Gastrocnemius medialis (tissue), 4 donors: Measurements from ENCODE around the gene MAT1A. TPM values are rescaled to one million over a fixed set of nuclear protein-coding genes. Genes with fewer than 3 reads are reported as not detected.
"Not testable (repeated sequence)": the region's sequence is repeated elsewhere in the genome, so short reads cannot be mapped to it uniquely, and the experiment has no call there.

Source experiments
- ATAC-seq, 2 donors: fragments of 150-250 bp; one replicate each; pipeline ENCODE4 v1.9.1; 2016
- DNase-seq, 2 donors: peaks; one replicate each; pipeline ENCODE4 v3.0.0-alpha.2; 2019
- H3K27ac ChIP-seq, 4 donors: fragments of 200-600 bp; sonication (generic); 1 replicate in 1 of 4; 2 replicates in 3 of 4; pipeline ENCODE4 v1.5.1; 2016 to 2018; ENCODE audit warnings: mild to moderate bottlenecking in 2 of 4, moderate library complexity in 1 of 4
- H3K27me3 ChIP-seq, 3 donors: fragments of 200-600 bp; sonication (generic) in 2 of 3; 1 replicate in 1 of 3; 2 replicates in 2 of 3; pipeline versions ENCODE4 v1.5.1 to v1.6.0; 2016 to 2019; ENCODE audit warnings: mild to moderate bottlenecking in 1 of 3, moderate library complexity in 1 of 3
- H3K36me3 ChIP-seq, 2 donors: fragments of 200-600 bp; sonication (generic) in 1 of 2; one replicate each; pipeline ENCODE4 v1.5.1; 2017 to 2018
- H3K4me1 ChIP-seq, 2 donors: fragments of 200-600 bp; sonication (generic) in 1 of 2; one replicate each; pipeline ENCODE4 v1.5.1; 2016 to 2017; ENCODE audit warnings: mild to moderate bottlenecking in 2 of 2
- H3K4me3 ChIP-seq, 4 donors: fragments of 200-600 bp; sonication (generic) in 3 of 4; 1 replicate in 1 of 4; 2 replicates in 3 of 4; pipeline ENCODE4 v1.5.1; 2016 to 2019; ENCODE audit warnings: mild to moderate bottlenecking in 2 of 4
- H3K9me3 ChIP-seq, 3 donors: fragments of 200-600 bp; sonication (generic) in 2 of 3; 1 replicate in 1 of 3; 2 replicates in 2 of 3; pipeline ENCODE4 v1.5.1; 2016 to 2019
- in situ Hi-C, 4 donors: fragments of 200-750 bp; cut with MboI; loops; one replicate each; pipeline versions ENCODE4 v1.15.0 to v1.8.0; 2017; ENCODE audit warnings: low sequenced_read_pairs in 4 of 4
- intact Hi-C: fragments of 100-400 bp; cut with DNase I; formaldehyde crosslinking; loops from one replicate; pipeline ENCODE4 v1.15.1; 2023; ENCODE audit warnings: low total_unique reads
- total RNA-seq, 4 donors: library from RNA; depleted of rRNA; stranded (reverse); fragments of >200 nt; gene quantifications; one replicate each; pipeline versions ENCODE4 v1.1.0 to v1.2.3, GENCODE V29; 2016

Gene MAT1A
- total RNA-seq, 4 donors from 2014 or later, result 1.3 to 1.8 TPM; not detected in 2

GRCh38 chr10:80247611-80248010 is 41.8 kb downstream of the MAT1A start:
- H3K27me3 ChIP-seq, DNase-seq, H3K4me1 ChIP-seq, H3K36me3 ChIP-seq, H3K4me3 ChIP-seq, intact Hi-C loops, H3K9me3 ChIP-seq, H3K27ac ChIP-seq, ATAC-seq: not testable (repeated sequence)
- in situ Hi-C loops, result loop anchor here in 2 of 4 donors (25.0 kb wide), 1 partner anchor 710 kb away; no protein-coding TSS in a partner anchor

- DNase-seq, H3K36me3 ChIP-seq, intact Hi-C loops, H3K4me3 ChIP-seq, H3K9me3 ChIP-seq, ATAC-seq, H3K27me3 ChIP-seq, H3K27ac ChIP-seq, H3K4me1 ChIP-seq: not testable (repeated sequence)
- in situ Hi-C loops, result loop anchor here in 2 of 4 donors (25.0 kb wide), 1 partner anchor 707 kb away; no protein-coding TSS in a partner anchor
These were observed 45.1 kb downstream of the MAT1A start for GRCh38 chr10:80244371-80244770.

DNA sequence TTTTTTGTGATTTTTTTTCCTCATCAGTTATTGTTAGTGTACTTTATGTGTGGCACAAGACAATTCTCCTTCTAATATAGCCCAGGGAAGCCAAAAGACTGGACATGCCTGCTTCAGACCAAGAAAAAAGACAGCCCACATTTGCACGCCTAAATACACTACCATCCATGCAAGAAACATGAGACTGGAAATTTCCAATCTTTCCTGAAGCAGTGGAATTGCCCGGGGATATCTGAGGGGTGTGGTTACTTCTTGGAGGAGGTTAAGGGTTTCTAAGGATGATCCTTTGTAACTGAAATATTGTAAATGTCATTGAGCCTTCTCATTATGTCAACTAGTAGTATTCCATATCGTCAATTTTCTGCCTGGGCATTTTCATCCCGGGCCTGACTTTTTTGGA is 47.1 kb downstream of the MAT1A start:
- ATAC-seq, DNase-seq: not testable (repeated sequence)
- in situ Hi-C loops, result loop anchor here in 2 of 4 donors (25.0 kb wide), 1 partner anchor 705 kb away; no protein-coding TSS in a partner anchor

DNA sequence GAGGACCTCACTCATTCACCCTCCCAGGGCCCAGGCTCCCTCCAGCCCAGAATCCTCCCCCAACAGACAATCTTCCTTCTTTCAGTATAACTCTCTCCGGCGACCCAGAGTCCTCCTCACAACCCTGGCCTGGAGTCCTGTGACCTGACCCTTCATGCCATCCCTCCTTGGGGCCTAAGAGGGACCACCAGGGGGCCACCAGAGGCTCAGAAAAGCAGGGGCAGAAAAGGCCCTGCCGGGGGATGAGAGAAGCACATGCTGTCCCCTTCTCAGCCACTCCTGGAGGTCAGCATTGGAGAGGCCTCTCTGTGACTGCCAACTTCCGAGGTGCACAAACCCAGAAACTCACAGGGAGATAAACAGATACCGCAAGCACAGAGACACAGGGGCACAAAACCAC is 53.0 kb downstream of the MAT1A start:
- H3K4me3 ChIP-seq, H3K9me3 ChIP-seq, H3K4me1 ChIP-seq, ATAC-seq, H3K27me3 ChIP-seq, DNase-seq, intact Hi-C loops, H3K27ac ChIP-seq, H3K36me3 ChIP-seq: not testable (repeated sequence)
- in situ Hi-C loops, result loop anchor here in 2 of 4 donors (25.0 kb wide), 1 partner anchor 699 kb away; no protein-coding TSS in a partner anchor

More for the DNA sequence above, 47.1 kb downstream of the MAT1A start:
- H3K27ac ChIP-seq, H3K27me3 ChIP-seq, H3K4me3 ChIP-seq, H3K36me3 ChIP-seq, intact Hi-C loops, H3K4me1 ChIP-seq, H3K9me3 ChIP-seq: not testable (repeated sequence)

DNA sequence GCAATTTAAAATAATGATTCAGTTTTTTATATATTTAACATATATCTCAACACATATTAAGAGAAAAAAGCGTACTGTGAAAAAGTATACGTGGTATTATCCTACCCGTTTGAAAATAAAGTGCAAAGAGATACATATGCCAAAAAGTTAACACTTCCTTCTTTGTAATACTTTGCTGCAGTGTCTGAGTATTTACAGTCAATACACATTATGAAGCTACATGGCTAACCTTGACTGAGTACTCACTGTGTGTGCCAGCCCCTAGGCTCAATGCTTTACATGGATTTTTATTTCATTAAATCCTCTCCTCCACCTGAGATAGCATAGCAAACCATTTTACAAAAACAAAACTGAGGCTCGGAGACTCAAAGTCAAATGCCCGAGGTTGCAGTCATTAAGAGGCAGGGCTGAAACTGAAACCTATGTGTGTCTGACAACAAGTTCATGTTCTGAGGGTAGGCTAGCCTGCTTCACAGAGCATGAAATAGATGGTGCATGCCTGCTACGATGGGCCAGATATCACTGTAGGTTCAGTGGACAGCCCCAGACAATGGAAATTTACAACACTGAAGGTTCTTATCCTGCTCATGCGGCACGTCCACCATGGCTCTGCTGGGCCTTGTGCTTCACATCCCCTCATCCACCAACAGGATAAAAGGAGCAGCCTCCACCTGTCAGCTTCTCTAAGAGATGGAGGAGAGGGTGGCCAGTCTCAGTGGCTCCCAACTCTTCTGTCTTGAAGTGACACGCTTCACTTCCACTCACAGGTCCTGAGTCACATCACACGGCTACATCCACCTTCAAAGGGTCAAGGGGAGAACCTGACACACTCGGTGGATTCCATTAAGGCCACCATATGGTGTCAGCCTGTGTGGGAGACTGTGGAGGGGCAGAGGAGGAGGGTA is 54.9 kb downstream of the MAT1A start:
- H3K27ac ChIP-seq, DNase-seq, ATAC-seq, H3K27me3 ChIP-seq, H3K4me3 ChIP-seq, H3K36me3 ChIP-seq, H3K9me3 ChIP-seq, intact Hi-C loops, H3K4me1 ChIP-seq: not testable (repeated sequence)
- in situ Hi-C loops, result loop anchor here in 2 of 4 donors (25.0 kb wide), 1 partner anchor 697 kb away; no protein-coding TSS in a partner anchor

GRCh38 chr10:80233871-80234270 is 55.6 kb downstream of the MAT1A start:
- DNase-seq, H3K27me3 ChIP-seq, intact Hi-C loops, H3K27ac ChIP-seq, H3K36me3 ChIP-seq, H3K9me3 ChIP-seq, H3K4me1 ChIP-seq, H3K4me3 ChIP-seq, ATAC-seq: not testable (repeated sequence)
- in situ Hi-C loops, result loop anchor here in 2 of 4 donors (25.0 kb wide), 1 partner anchor 697 kb away; no protein-coding TSS in a partner anchor

GRCh38 chr10:80226723-80227122 is 62.7 kb downstream of the MAT1A start:
- intact Hi-C loops, H3K4me1 ChIP-seq, H3K27ac ChIP-seq, H3K4me3 ChIP-seq, H3K36me3 ChIP-seq, DNase-seq, H3K27me3 ChIP-seq, H3K9me3 ChIP-seq: not testable (repeated sequence)
- ATAC-seq, result peak in 1 of 2 donors; percentile 46
- in situ Hi-C loops, result loop anchor here in 2 of 4 donors (25.0 kb wide), 1 partner anchor 689 kb away; no protein-coding TSS in a partner anchor

DNA sequence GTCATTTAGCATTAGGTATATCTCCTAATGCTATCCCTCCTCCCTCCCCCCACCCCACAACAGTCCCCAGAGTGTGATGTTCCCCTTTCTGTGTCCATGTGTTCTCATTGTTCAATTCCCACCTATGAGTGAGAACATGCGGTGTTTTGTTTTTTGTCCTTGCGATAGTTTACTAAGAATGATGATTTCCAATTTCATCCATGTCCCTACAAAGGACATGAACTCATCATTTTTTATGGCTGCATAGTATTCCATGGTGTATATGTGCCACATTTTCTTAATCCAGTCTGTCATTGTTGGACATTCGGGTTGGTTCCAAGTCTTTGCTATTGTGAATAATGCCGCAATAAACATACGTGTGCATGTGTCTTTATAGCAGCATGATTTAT is 66.4 kb downstream of the MAT1A start:
- H3K36me3 ChIP-seq, DNase-seq, H3K27me3 ChIP-seq, H3K9me3 ChIP-seq, H3K27ac ChIP-seq, H3K4me1 ChIP-seq, ATAC-seq, H3K4me3 ChIP-seq, intact Hi-C loops: not testable (repeated sequence)
- in situ Hi-C loops, result loop anchor here in 1 of 4 donors (25.0 kb wide), 1 partner anchor 161 kb away; no protein-coding TSS in a partner anchor

Other genes with a start within 250 kb of the MAT1A start
- 1 to 10 TPM in 3 of 4 donors, under 1 TPM in 1; 0.73 to 7.4 (median 4.8) TPM for gene TMEM254, start 211.0 kb downstream of the MAT1A start, total RNA-seq
- gene PLAC9, start 156.9 kb downstream of the MAT1A start, total RNA-seq, result 10 to 100 TPM in 1 of 4 donors, 1 to 10 TPM in 3; 4.6 to 16.1 (median 6.9) TPM
- gene ANXA11, start 84.1 kb downstream of the MAT1A start, total RNA-seq, result 100 to 1,000 TPM; 142 to 202 (median 173) TPM
- not detected for gene DYDC1, start 67.1 kb upstream of the MAT1A start, total RNA-seq
- not detected for gene DYDC2, start 67.1 kb upstream of the MAT1A start, total RNA-seq
- gene PRXL2A, start 118.9 kb upstream of the MAT1A start, total RNA-seq, result 10 to 100 TPM; 19.0 to 29.2 (median 22.5) TPM
- 10 to 100 TPM; 22.6 to 29.3 (median 26.9) TPM for gene TSPAN14, start 164.7 kb upstream of the MAT1A start, total RNA-seq
- gene SH2D4B, start 248.2 kb upstream of the MAT1A start, total RNA-seq, result not detected